AG04450 (cell line): ENCODE data around the gene JDP2. TPM values are rescaled to one million over a fixed set of nuclear protein-coding genes. Genes with fewer than 3 reads are reported as not detected.

ENCODE experiments used
- CTCF ChIA-PET: fragments of 300-600, 350-600 bp; formaldehyde crosslinking; extraction: SDS; loops from one replicate; lab custom pipeline; 2022; ENCODE audit warnings: antibody characterized with exemption, inconsistent platforms; lab: Charles Lee
- POLR2A ChIA-PET: fragments of 350-600 bp; formaldehyde crosslinking; extraction: SDS; loops from one replicate; lab custom pipeline; 2021; ENCODE audit warnings: antibody characterized with exemption, inconsistent platforms; lab: Yijun Ruan, JAX
- DNase-seq: peaks from one replicate; pipeline ENCODE4 v3.0.0-alpha.2; 2011; ENCODE audit warnings: low read depth, low spot score
- H3K27ac ChIP-seq: one replicate; pipeline ENCODE4 v1.5.1; 2012; ENCODE audit warnings: low read depth, low read length, control low read depth
- H3K27me3 ChIP-seq: one replicate; pipeline ENCODE4 v1.6.0; 2012; ENCODE audit warnings: low read length; ENCODE audit not compliant: control insufficient read depth, insufficient read depth
- H3K4me3 ChIP-seq: 2 replicates; pipeline ENCODE4 v1.5.1; 2011; ENCODE audit warnings: mild to moderate bottlenecking, low read depth, low read length, control low read depth
- H3K9me3 ChIP-seq: 2 replicates; pipeline ENCODE4 v1.5.1; 2012; ENCODE audit warnings: low read length; ENCODE audit not compliant: control insufficient read depth, insufficient read depth
- CTCF ChIP-seq: IDR thresholded peaks from 2 replicates; pipeline ENCODE4 v1.5.1; 2011; ENCODE audit warnings: low read depth, low read length, control low read depth, inconsistent platforms
- polyA plus RNA-seq: library from polyadenylated mRNA; depleted of rRNA; stranded (reverse); fragments of >200 nt; gene quantifications from 2 replicates; pipeline ENCODE4 v1.2.3, GENCODE V29; 2011

The JDP2 gene
- polyA plus RNA-seq, 1 experiment = 49.1 TPM

DNA sequence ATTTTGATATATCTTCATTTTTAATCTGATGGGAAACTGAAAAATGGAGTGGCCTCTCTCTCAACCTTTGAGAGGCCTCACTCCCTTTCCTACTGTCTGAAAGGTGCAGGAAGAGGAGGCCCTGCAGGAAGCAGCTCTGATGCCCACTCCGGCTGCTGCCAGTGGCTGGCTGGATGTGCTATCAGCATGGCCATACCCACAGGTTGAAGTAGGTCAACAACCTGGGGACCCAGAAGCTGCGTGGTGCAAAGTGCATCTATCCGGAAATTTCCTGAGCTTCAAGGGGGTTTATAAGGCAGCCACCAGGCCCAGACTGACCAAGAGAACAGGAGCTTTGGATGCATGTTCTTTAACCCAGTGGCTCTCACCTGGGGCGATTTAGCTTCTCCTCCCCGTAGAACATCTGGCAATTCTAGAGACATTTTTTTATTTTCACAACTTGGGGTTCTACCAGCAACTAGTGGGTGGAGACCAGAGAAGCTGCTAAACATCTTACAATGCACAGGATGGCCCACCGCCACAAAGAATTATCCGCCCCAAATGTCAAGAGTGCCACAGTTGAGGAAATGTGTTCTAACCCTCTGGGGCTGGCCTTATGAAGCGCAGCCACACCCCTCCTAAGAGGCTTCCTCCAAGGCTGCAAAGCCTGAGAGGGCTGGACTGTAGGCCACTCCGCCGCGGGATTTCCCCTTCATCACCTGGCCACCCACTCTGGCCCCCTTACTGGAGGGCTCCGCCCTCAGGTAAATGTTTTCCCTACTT is 86.3 kb downstream of the JDP2 start:
- H3K27me3 ChIP-seq = peaks cover 30% of the 10 kb centered on the region
- ChIA-PET POLR2A (no interaction called here), CTCF (interaction anchor here (1.7 kb wide), 1 partner anchor 47 kb away, joined by 6 read pairs; no protein-coding TSS in a partner anchor)
- H3K9me3 ChIP-seq = no peaks in the 10 kb centered on the region; the same call in none of the 2 replicates
- no peak overlapping the region for H3K27ac ChIP-seq
- TF ChIP-seq CTCF = no peak
- no peak for DNase-seq
- no peak overlapping the region for H3K4me3 ChIP-seq

- TF ChIP-seq CTCF = no peak
- DNase-seq = no peak
- no peaks in the 10 kb centered on the region; the same call in none of the 2 replicates for H3K9me3 ChIP-seq
- H3K27ac ChIP-seq = no peak overlapping the region
- peaks cover 30% of the 10 kb centered on the region for H3K27me3 ChIP-seq
- POLR2A ChIA-PET = no interaction called here
- CTCF ChIA-PET = interaction anchor here (0.6 to 1.8 kb wide), 3 partner anchors 15 to 46 kb away, joined by 3 to 6 read pairs (median 4); no protein-coding TSS in a partner anchor
- H3K4me3 ChIP-seq = peak overlapping the region; percentile 50
These were observed 87.1 kb downstream of the JDP2 start for GRCh38 chr14:75514673-75515628.

DNA sequence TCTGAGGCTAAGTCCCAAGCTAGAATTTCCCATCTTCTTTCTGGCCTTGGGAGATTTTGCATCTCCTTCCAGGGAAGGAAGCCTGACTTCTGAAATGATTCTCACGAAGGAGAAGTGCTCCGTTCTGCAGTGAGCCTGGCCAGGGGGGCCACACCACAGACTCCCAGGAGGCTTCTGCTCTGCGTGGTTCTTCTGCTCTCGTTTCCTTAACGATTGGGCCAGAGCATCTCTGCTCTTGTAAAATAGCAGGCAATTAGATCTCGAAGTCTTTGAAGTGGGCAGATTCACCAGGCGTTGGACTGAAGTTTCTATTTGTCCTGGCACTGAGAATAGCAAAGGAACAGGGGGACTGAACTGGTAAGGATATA is 87.8 kb downstream of the JDP2 start:
- H3K27me3 ChIP-seq = peaks cover 30% of the 10 kb centered on the region
- no peak overlapping the region for H3K27ac ChIP-seq
- no peaks in the 10 kb centered on the region; the same call in none of the 2 replicates for H3K9me3 ChIP-seq
- no peak overlapping the region for H3K4me3 ChIP-seq
- no peak for TF ChIP-seq CTCF
- ChIA-PET CTCF (interaction anchor here (0.6 to 1.8 kb wide), 3 partner anchors 16 to 45 kb away, joined by 3 to 6 read pairs (median 4); no protein-coding TSS in a partner anchor), POLR2A (no interaction called here)
- no peak for DNase-seq

GRCh38 chr14:75518625-75519024 is 90.8 kb downstream of the JDP2 start:
- DNase-seq = no peak
- POLR2A ChIA-PET = interaction anchor here (0.6 kb wide), 1 partner anchor 652 kb away, joined by 3 read pairs; no protein-coding TSS in a partner anchor
- TF ChIP-seq CTCF = no peak
- CTCF ChIA-PET = interaction anchor here (1.2 to 2.2 kb wide), 2 partner anchors 43 to 136 kb away, joined by 3 to 7 read pairs; no protein-coding TSS in a partner anchor
- no peaks in the 10 kb centered on the region; the same call in none of the 2 replicates for H3K9me3 ChIP-seq
- H3K27ac ChIP-seq = no peak overlapping the region
- H3K4me3 ChIP-seq = no peak overlapping the region
- peaks cover 28% of the 10 kb centered on the region for H3K27me3 ChIP-seq
